ENCODE measurements around the gene CD164.

Gene CD164

GRCh38 chr6:109328629-109329028 is 53.6 kb downstream of the CD164 start:
- TF ChIP-seq TAF1 (IDR thresholded peaks at IDR 0.05; ENCODE audit: borderline replicate concordance, insufficient read depth, low read length) (no peak), FOXP2 (optimal IDR thresholded peaks at IDR 0.05; ENCODE audit: borderline replicate concordance, extremely low read depth, extremely low read length, insufficient read depth) (no peak), POLR2AphosphoS5 (IDR thresholded peaks at IDR 0.05; ENCODE audit: low read depth, low read length) (no peak), REST (IDR thresholded peaks at IDR 0.05; ENCODE audit: insufficient read depth in 1 of 2, low read depth in 2 of 2, low read length in 2 of 2) (no peak), SIN3A (IDR thresholded peaks at IDR 0.05; ENCODE audit: borderline replicate concordance, insufficient read depth, low read length) (no peak)

GRCh38 chr6:109327959-109328358 is 54.3 kb downstream of the CD164 start:
- no peak for TF ChIP-seq POLR2AphosphoS5 (IDR thresholded peaks at IDR 0.05; ENCODE audit: low read depth, low read length)
- TF ChIP-seq FOXP2 (optimal IDR thresholded peaks at IDR 0.05; ENCODE audit: borderline replicate concordance, extremely low read depth, extremely low read length, insufficient read depth) = no peak
- no peak for TF ChIP-seq TAF1 (IDR thresholded peaks at IDR 0.05; ENCODE audit: borderline replicate concordance, insufficient read depth, low read length)
- TF ChIP-seq REST (IDR thresholded peaks at IDR 0.05; ENCODE audit: insufficient read depth in 1 of 2, low read depth in 2 of 2, low read length in 2 of 2) = no peak
- TF ChIP-seq SIN3A (IDR thresholded peaks at IDR 0.05; ENCODE audit: borderline replicate concordance, insufficient read depth, low read length) = no peak

- TF ChIP-seq SIN3A (IDR thresholded peaks at IDR 0.05; ENCODE audit: borderline replicate concordance, insufficient read depth, low read length) (no peak), TAF1 (IDR thresholded peaks at IDR 0.05; ENCODE audit: borderline replicate concordance, insufficient read depth, low read length) (no peak), POLR2AphosphoS5 (IDR thresholded peaks at IDR 0.05; ENCODE audit: low read depth, low read length) (no peak), FOXP2 (optimal IDR thresholded peaks at IDR 0.05; ENCODE audit: borderline replicate concordance, extremely low read depth, extremely low read length, insufficient read depth) (no peak), REST (IDR thresholded peaks at IDR 0.05; ENCODE audit: insufficient read depth in 1 of 2, low read depth in 2 of 2, low read length in 2 of 2) (no peak)
These were observed 54.8 kb downstream of the CD164 start for GRCh38 chr6:109327491-109327890.

- no peak for TF ChIP-seq POLR2AphosphoS5 (IDR thresholded peaks at IDR 0.05; ENCODE audit: low read depth, low read length)
- no peak for TF ChIP-seq FOXP2 (optimal IDR thresholded peaks at IDR 0.05; ENCODE audit: borderline replicate concordance, extremely low read depth, extremely low read length, insufficient read depth)
- TF ChIP-seq REST (IDR thresholded peaks at IDR 0.05; ENCODE audit: insufficient read depth in 1 of 2, low read depth in 2 of 2, low read length in 2 of 2) = no peak
- TF ChIP-seq SIN3A (IDR thresholded peaks at IDR 0.05; ENCODE audit: borderline replicate concordance, insufficient read depth, low read length) = no peak
- no peak for TF ChIP-seq TAF1 (IDR thresholded peaks at IDR 0.05; ENCODE audit: borderline replicate concordance, insufficient read depth, low read length)
These were observed 55.9 kb downstream of the CD164 start for GRCh38 chr6:109326351-109326750.

GRCh38 chr6:109325400-109325801 is 56.9 kb downstream of the CD164 start:
- TF ChIP-seq FOXP2 (optimal IDR thresholded peaks at IDR 0.05; ENCODE audit: borderline replicate concordance, extremely low read depth, extremely low read length, insufficient read depth) = no peak
- TF ChIP-seq TAF1 (IDR thresholded peaks at IDR 0.05; ENCODE audit: borderline replicate concordance, insufficient read depth, low read length) = no peak
- TF ChIP-seq SIN3A (IDR thresholded peaks at IDR 0.05; ENCODE audit: borderline replicate concordance, insufficient read depth, low read length) = no peak
- TF ChIP-seq POLR2AphosphoS5 (IDR thresholded peaks at IDR 0.05; ENCODE audit: low read depth, low read length) = no peak
